OCI-LY7 (cell line): Measurements from ENCODE around the gene ABCA7. TPM values are rescaled to one million over a fixed set of nuclear protein-coding genes. Genes with fewer than 3 reads are reported as not detected.

Experiments
- BruUV-seq: library from RNA; stranded (reverse); fragments of 400-500 nt; replicated peaks from 2 replicates; lab custom pipeline; 2021; lab: Mats Ljungman, UMichigan
- CTCF ChIA-PET: fragments of 300-600 bp; sonication (Branson Sonifier 250); formaldehyde crosslinking; loops from one replicate; lab custom pipeline; 2022; ENCODE audit warnings: antibody characterized with exemption; ENCODE audit not compliant: unreplicated experiment; lab: Charles Lee
- POLR2A ChIA-PET: fragments of 300-600 bp; sonication (Branson Sonifier 250); formaldehyde crosslinking; loops from one replicate; lab custom pipeline; 2022; ENCODE audit warnings: antibody characterized with exemption; lab: Charles Lee
- DNase-seq: peaks from one replicate; pipeline ENCODE4 v3.0.0-alpha.2; 2015; ENCODE audit warnings: low spot score
- H2AFZ ChIP-seq: fragments of 200-600 bp; sonication (generic), shearing (Covaris generic); 2 replicates; pipeline ENCODE4 v1.6.1; 2014; ENCODE audit warnings: mild to moderate bottlenecking, antibody characterized with exemption, low read length, moderate library complexity
- H3K27ac ChIP-seq: fragments of 200-600 bp; sonication (generic); 2 replicates; pipeline ENCODE4 v1.5.1; 2014; ENCODE audit warnings: mixed run types, low read depth, mild to moderate bottlenecking, moderate library complexity, low read length, inconsistent platforms; ENCODE audit not compliant: poor library complexity, severe bottlenecking
- H3K36me3 ChIP-seq: fragments of 200-600 bp; sonication (generic); 2 replicates; pipeline ENCODE4 v1.6.1; 2014; ENCODE audit warnings: mild to moderate bottlenecking, antibody characterized with exemption, low read length, moderate library complexity, mixed read lengths; ENCODE audit not compliant: insufficient read depth
- H3K4me1 ChIP-seq: fragments of 200-600 bp; sonication (generic); 2 replicates; pipeline ENCODE4 v1.5.1; 2014; ENCODE audit warnings: mild to moderate bottlenecking, low read length; ENCODE audit not compliant: insufficient read depth, poor library complexity, severe bottlenecking
- H3K4me2 ChIP-seq: fragments of 200-600 bp; sonication (generic); 2 replicates; pipeline ENCODE4 v1.6.1; 2014; ENCODE audit warnings: mild to moderate bottlenecking, low read length
- H3K4me3 ChIP-seq: fragments of 200-600 bp; sonication (generic); 2 replicates; pipeline ENCODE4 v1.5.1; 2014; ENCODE audit warnings: mild to moderate bottlenecking, low read depth, low read length; ENCODE audit not compliant: poor library complexity, severe bottlenecking
- H3K79me2 ChIP-seq: fragments of 200-600 bp; sonication (generic); 2 replicates; pipeline ENCODE4 v1.6.1; 2016; ENCODE audit warnings: low read depth, mild to moderate bottlenecking, low read length, moderate library complexity, mixed read lengths; ENCODE audit not compliant: insufficient read depth
- H3K9me2 ChIP-seq: fragments of 200-600 bp; sonication (generic); 2 replicates; pipeline ENCODE4 v1.6.1; 2016; ENCODE audit warnings: mild to moderate bottlenecking, low read length, mixed read lengths; ENCODE audit not compliant: insufficient read depth
- H3K9me3 ChIP-seq: fragments of 200-600 bp; sonication (generic); 2 replicates; pipeline ENCODE4 v1.6.1; 2014; ENCODE audit warnings: mild to moderate bottlenecking, mixed run types, low read length, mixed read lengths
- H4K20me1 ChIP-seq: fragments of 200-600 bp; sonication (generic); 2 replicates; pipeline ENCODE4 v1.6.1; 2014; ENCODE audit warnings: mild to moderate bottlenecking, antibody characterized with exemption, low read length, moderate library complexity, mixed read lengths; ENCODE audit not compliant: insufficient read depth
- EZH2phosphoT487 ChIP-seq: fragments of 200-600 bp; sonication (generic); IDR thresholded peaks from 2 replicates; pipeline ENCODE4 v1.6.1; 2018; ENCODE audit warnings: low read depth, borderline replicate concordance, mild to moderate bottlenecking, mixed run types, antibody characterized with exemption, low read length, moderate library complexity, mixed read lengths
- intact Hi-C: fragments of 100-400 bp; cut with micrococcal nuclease; formaldehyde crosslinking; loops from one replicate; pipeline ENCODE4 v1.10.0; 2022; ENCODE audit not compliant: unreplicated experiment
- total RNA-seq, 2 experiments: library from RNA; depleted of rRNA in 1 of 2; stranded (reverse); fragments of >200 nt in 1 of 2; shearing (Covaris generic) in 1 of 2; gene quantifications; 2 replicates each; pipeline ENCODE4 v1.2.3, GENCODE V29; 2014 to 2022
- TF ChIP-seq, protein P1 (sequence below): fragments of 200-600 bp; sonication (generic); conservative IDR thresholded peaks from 2 replicates; pipeline ENCODE4 v1.5.1; 2014; ENCODE audit warnings: mild to moderate bottlenecking, antibody characterized with exemption, low read length, moderate library complexity, mixed read lengths

ABCA7 gene
- total RNA-seq, 2 experiments from 2014 or later, result 43.3 to 66.6 TPM

- intact Hi-C loops, result no loop called here
These were observed 44.3 kb downstream of the ABCA7 start for GRCh38 chr19:1084024-1084868.

DNA sequence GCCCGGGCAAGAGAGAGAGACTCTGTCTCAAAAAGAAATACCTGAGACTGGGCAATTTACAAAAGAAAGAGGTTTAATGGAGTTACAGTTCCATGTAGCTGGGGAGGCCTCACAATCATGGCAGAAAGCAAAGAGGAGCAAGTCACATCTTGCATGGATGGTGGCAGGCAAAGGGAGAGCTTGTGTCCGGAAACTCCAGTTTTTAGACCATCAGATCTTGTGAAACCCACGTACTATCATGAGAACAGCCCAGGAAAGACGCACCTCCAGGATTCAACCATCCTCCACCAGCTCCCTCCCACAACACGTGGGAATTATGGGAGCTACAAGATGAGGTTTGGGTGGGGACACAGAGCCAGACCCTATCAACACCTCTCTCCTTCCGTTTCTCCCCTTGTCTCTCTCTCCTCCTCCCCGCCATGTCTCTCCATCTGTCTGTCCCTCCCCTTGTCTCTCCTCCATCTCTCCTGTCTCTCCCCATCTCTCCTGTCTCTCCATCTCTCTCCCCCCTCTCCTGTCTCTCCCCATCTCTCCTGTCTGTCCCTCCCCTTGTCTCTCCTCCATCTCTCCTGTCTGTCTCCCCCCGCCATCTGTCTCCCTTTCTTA is 45.2 kb downstream of the ABCA7 start:
- intact Hi-C loops, result no loop called here
- H3K27ac ChIP-seq, result no peak overlapping the region
- H3K36me3 ChIP-seq, result peaks cover 91% of the 10 kb centered on the region
- H3K4me2 ChIP-seq, result no peak overlapping the region
- peaks cover 35% of the 10 kb centered on the region for H3K4me1 ChIP-seq
- H2AFZ ChIP-seq, result no peak overlapping the region
- TF ChIP-seq, protein P1, sequence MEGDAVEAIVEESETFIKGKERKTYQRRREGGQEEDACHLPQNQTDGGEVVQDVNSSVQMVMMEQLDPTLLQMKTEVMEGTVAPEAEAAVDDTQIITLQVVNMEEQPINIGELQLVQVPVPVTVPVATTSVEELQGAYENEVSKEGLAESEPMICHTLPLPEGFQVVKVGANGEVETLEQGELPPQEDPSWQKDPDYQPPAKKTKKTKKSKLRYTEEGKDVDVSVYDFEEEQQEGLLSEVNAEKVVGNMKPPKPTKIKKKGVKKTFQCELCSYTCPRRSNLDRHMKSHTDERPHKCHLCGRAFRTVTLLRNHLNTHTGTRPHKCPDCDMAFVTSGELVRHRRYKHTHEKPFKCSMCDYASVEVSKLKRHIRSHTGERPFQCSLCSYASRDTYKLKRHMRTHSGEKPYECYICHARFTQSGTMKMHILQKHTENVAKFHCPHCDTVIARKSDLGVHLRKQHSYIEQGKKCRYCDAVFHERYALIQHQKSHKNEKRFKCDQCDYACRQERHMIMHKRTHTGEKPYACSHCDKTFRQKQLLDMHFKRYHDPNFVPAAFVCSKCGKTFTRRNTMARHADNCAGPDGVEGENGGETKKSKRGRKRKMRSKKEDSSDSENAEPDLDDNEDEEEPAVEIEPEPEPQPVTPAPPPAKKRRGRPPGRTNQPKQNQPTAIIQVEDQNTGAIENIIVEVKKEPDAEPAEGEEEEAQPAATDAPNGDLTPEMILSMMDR, result no peak
- no peak for TF ChIP-seq EZH2phosphoT487
- no peaks in the 10 kb centered on the region for H4K20me1 ChIP-seq
- DNase-seq, result no peak
- no peak overlapping the region for H3K4me3 ChIP-seq
- POLR2A ChIA-PET, result no interaction called here
- H3K9me2 ChIP-seq, result no peaks in the 10 kb centered on the region
- no TSS peak for BruUV-seq
- no peaks in the 10 kb centered on the region for H3K79me2 ChIP-seq
- no peaks in the 10 kb centered on the region for H3K9me3 ChIP-seq
- CTCF ChIA-PET, result no interaction called here

More at GRCh38 chr19:1084024-1084868, 44.3 kb downstream of the ABCA7 start:
- Histone ChIP-seq H3K36me3 (peaks cover 93% of the 10 kb centered on the region), H4K20me1 (no peaks in the 10 kb centered on the region), H3K4me2 (no peak overlapping the region), H3K4me1 (peaks cover 27% of the 10 kb centered on the region), H3K9me3 (no peaks in the 10 kb centered on the region), H2AFZ (no peak overlapping the region), H3K4me3 (no peak overlapping the region), H3K79me2 (no peaks in the 10 kb centered on the region), H3K9me2 (no peaks in the 10 kb centered on the region), H3K27ac (no peak overlapping the region)
- DNase-seq, result no peak
- BruUV-seq, result no TSS peak
- ChIA-PET POLR2A (no interaction called here), CTCF (no interaction called here)
- no peak for TF ChIP-seq EZH2phosphoT487
- TF ChIP-seq, protein P1, result no peak
